Endothelial cell (in vitro differentiated cells): ENCODE data around the gene RUSC2. TPM values are rescaled to one million over a fixed set of nuclear protein-coding genes. Genes with fewer than 3 reads are reported as not detected.

Experiments
- DNase-seq: peaks from one replicate; pipeline ENCODE4 v3.0.0; 2021; ENCODE audit warnings: low spot score
- H3K27ac Mint-ChIP-seq: one replicate; pipeline ENCODE4 v1.8.0; 2021; ENCODE audit warnings: mixed read lengths, inconsistent platforms; ENCODE audit not compliant: unreplicated experiment
- H3K27me3 Mint-ChIP-seq: one replicate; pipeline ENCODE4 v1.8.0; 2021; ENCODE audit warnings: mild to moderate bottlenecking, moderate library complexity, mixed read lengths, inconsistent platforms; ENCODE audit not compliant: unreplicated experiment
- H3K36me3 Mint-ChIP-seq: one replicate; pipeline ENCODE4 v1.8.0; 2021; ENCODE audit warnings: mild to moderate bottlenecking, low read depth, mixed read lengths, inconsistent platforms; ENCODE audit not compliant: unreplicated experiment
- H3K4me1 Mint-ChIP-seq: one replicate; pipeline ENCODE4 v1.8.0; 2021; ENCODE audit warnings: mild to moderate bottlenecking, mixed read lengths, inconsistent platforms; ENCODE audit not compliant: unreplicated experiment
- H3K4me3 Mint-ChIP-seq: one replicate; pipeline ENCODE4 v1.8.0; 2021; ENCODE audit warnings: mild to moderate bottlenecking, mixed read lengths, inconsistent platforms; ENCODE audit not compliant: unreplicated experiment
- H3K9me3 Mint-ChIP-seq: one replicate; pipeline ENCODE4 v1.8.0; 2021; ENCODE audit warnings: mixed read lengths, inconsistent platforms; ENCODE audit not compliant: unreplicated experiment
- long read RNA-seq: library from polyadenylated mRNA; unstranded; transcript quantifications from one replicate; pipeline ENCODE4 v2.0.0, GENCODE V29; 2020; ENCODE audit not compliant: unreplicated experiment
- total RNA-seq: library from RNA; stranded (reverse); fragmentation: NEBNext Ultra II Directional; extraction: Animal tissue kit (Norgen Biotek cat#: 25700); gene quantifications from one replicate; pipeline ENCODE4 v1.2.1, GENCODE V29; 2021; ENCODE audit not compliant: unreplicated experiment
- TF ChIP-seq, protein P1 (sequence below): fragments of 200-600 bp; sonication (generic); IDR thresholded peaks from one replicate; pipeline ENCODE4 v1.5.0; 2021; ENCODE audit warnings: antibody characterized with exemption; ENCODE audit not compliant: unreplicated experiment

Gene RUSC2, protein sequence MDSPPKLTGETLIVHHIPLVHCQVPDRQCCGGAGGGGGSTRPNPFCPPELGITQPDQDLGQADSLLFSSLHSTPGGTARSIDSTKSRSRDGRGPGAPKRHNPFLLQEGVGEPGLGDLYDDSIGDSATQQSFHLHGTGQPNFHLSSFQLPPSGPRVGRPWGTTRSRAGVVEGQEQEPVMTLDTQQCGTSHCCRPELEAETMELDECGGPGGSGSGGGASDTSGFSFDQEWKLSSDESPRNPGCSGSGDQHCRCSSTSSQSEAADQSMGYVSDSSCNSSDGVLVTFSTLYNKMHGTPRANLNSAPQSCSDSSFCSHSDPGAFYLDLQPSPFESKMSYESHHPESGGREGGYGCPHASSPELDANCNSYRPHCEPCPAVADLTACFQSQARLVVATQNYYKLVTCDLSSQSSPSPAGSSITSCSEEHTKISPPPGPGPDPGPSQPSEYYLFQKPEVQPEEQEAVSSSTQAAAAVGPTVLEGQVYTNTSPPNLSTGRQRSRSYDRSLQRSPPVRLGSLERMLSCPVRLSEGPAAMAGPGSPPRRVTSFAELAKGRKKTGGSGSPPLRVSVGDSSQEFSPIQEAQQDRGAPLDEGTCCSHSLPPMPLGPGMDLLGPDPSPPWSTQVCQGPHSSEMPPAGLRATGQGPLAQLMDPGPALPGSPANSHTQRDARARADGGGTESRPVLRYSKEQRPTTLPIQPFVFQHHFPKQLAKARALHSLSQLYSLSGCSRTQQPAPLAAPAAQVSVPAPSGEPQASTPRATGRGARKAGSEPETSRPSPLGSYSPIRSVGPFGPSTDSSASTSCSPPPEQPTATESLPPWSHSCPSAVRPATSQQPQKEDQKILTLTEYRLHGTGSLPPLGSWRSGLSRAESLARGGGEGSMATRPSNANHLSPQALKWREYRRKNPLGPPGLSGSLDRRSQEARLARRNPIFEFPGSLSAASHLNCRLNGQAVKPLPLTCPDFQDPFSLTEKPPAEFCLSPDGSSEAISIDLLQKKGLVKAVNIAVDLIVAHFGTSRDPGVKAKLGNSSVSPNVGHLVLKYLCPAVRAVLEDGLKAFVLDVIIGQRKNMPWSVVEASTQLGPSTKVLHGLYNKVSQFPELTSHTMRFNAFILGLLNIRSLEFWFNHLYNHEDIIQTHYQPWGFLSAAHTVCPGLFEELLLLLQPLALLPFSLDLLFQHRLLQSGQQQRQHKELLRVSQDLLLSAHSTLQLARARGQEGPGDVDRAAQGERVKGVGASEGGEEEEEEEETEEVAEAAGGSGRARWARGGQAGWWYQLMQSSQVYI (N-terminal part only)
- 22.3 TPM for total RNA-seq
- long read RNA-seq: 0 reads

DNA sequence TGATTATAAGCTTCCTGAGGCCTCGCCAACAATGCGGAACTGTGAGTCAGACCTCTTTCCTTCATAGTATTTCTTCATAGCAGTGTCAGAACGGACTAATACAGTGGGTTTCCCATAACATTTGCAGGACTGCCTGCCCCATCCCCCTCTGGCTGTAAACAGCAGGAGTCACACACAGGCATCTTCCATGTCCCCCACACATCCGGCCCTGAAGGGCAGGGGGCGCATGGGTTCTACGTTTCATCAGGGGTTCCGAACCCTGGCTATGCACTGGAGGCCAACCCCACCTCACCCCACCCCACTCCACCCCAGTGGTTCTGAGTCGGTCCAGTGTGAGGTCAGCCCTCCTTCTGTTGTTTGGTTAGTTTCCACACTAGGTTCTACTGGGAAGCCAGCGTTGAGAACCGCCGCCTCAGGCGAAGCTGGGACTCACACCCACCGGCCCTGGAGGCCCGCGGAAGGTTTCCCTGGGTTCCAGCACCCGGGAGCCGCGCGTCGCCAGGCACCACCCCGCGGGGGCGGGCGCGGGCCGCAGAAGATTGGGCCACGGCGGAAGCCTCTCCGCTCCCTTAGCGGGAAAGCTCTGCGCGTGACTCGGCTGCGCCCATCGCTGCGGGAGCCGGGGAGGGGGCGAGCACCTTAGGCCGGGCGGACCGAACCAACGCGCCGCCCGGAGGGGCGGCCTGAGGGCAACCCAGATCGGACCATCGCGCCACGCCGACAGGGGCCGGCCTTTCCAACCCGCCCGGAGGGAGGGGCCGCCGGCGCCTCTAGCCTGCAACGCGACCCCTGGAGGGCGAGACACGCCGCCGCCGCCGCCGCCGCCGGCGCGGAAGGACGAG is at the start of gene RUSC2:
Gene RUSC2 (plus strand): TSS at position 799 of the 842 bp plus-strand sequence. CDS start 56,411 bp downstream, outside the sequence.
- Mint-ChIP-seq H3K4me3 (peak within 1 kb of the TSS; percentile 96), H3K27me3 (peaks cover 7% of the 10 kb centered on the region), H3K4me1 (peaks cover 24% of the 10 kb centered on the region), H3K9me3 (no peaks in the 10 kb centered on the region), H3K36me3 (no peaks in the 10 kb centered on the region), H3K27ac (peak within 1 kb of the TSS; percentile 80)
- DNase-seq: peak; percentile 91
- TF ChIP-seq, protein P1, sequence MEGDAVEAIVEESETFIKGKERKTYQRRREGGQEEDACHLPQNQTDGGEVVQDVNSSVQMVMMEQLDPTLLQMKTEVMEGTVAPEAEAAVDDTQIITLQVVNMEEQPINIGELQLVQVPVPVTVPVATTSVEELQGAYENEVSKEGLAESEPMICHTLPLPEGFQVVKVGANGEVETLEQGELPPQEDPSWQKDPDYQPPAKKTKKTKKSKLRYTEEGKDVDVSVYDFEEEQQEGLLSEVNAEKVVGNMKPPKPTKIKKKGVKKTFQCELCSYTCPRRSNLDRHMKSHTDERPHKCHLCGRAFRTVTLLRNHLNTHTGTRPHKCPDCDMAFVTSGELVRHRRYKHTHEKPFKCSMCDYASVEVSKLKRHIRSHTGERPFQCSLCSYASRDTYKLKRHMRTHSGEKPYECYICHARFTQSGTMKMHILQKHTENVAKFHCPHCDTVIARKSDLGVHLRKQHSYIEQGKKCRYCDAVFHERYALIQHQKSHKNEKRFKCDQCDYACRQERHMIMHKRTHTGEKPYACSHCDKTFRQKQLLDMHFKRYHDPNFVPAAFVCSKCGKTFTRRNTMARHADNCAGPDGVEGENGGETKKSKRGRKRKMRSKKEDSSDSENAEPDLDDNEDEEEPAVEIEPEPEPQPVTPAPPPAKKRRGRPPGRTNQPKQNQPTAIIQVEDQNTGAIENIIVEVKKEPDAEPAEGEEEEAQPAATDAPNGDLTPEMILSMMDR: no peak

GRCh38 chr9:35446012-35446411 is 43.9 kb upstream of the RUSC2 start:
- no peak overlapping the region for H3K4me3 Mint-ChIP-seq
- no peak for DNase-seq
- H3K9me3 Mint-ChIP-seq: no peaks in the 10 kb centered on the region
- no peaks in the 10 kb centered on the region for H3K4me1 Mint-ChIP-seq
- no peak overlapping the region for H3K27ac Mint-ChIP-seq
- TF ChIP-seq, protein P1: no peak
- H3K27me3 Mint-ChIP-seq: no peaks in the 10 kb centered on the region
- no peaks in the 10 kb centered on the region for H3K36me3 Mint-ChIP-seq

GRCh38 chr9:35448496-35448895 is 41.4 kb upstream of the RUSC2 start:
- H3K9me3 Mint-ChIP-seq: no peaks in the 10 kb centered on the region
- peaks cover 1% of the 10 kb centered on the region for H3K27me3 Mint-ChIP-seq
- no peak for DNase-seq
- H3K4me3 Mint-ChIP-seq: no peak overlapping the region
- no peaks in the 10 kb centered on the region for H3K36me3 Mint-ChIP-seq
- TF ChIP-seq, protein P1: no peak
- no peak overlapping the region for H3K27ac Mint-ChIP-seq
- no peaks in the 10 kb centered on the region for H3K4me1 Mint-ChIP-seq

DNA sequence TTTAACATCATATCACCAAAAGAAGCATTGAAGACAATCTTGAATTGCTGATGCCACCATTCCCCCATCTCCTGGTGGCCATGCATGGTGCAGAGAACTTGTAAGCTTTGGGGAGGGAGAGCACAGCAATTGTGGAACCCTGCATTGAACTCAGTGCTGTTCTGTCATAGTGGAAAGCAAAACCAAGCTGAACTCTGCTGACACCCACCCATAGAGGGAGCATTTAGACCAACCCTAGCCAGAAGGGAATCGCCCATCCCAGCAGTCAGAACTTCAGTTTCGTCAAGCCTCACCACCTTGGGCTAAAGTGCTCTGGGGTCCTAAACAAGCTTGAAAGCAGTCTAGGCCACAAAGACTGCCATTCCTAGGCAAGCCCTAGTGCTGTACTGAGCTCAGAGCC is 37.4 kb upstream of the RUSC2 start:
- Mint-ChIP-seq H3K36me3 (no peaks in the 10 kb centered on the region), H3K4me1 (no peaks in the 10 kb centered on the region), H3K27me3 (peaks cover 7% of the 10 kb centered on the region), H3K4me3 (no peak overlapping the region), H3K9me3 (no peaks in the 10 kb centered on the region), H3K27ac (no peak overlapping the region)
- DNase-seq: no peak
- TF ChIP-seq, protein P1: no peak
